H4 (cell line): Measurements from ENCODE around the gene OR52H1. TPM values are rescaled to one million over a fixed set of nuclear protein-coding genes. Genes with fewer than 3 reads are reported as not detected.

Source experiments
- DNase-seq: peaks from one replicate; pipeline ENCODE4 v3.0.0-alpha.2; 2015; ENCODE audit warnings: low spot score
- total RNA-seq: library from RNA; depleted of rRNA; stranded (reverse); fragments of >200 nt; shearing (Covaris generic); gene quantifications from 2 replicates; pipeline ENCODE4 v1.2.3, GENCODE V29; 2014; rRNA removed

The OR52H1 gene
- total RNA-seq, 1 experiment from 2014 or later, result not detected

DNA sequence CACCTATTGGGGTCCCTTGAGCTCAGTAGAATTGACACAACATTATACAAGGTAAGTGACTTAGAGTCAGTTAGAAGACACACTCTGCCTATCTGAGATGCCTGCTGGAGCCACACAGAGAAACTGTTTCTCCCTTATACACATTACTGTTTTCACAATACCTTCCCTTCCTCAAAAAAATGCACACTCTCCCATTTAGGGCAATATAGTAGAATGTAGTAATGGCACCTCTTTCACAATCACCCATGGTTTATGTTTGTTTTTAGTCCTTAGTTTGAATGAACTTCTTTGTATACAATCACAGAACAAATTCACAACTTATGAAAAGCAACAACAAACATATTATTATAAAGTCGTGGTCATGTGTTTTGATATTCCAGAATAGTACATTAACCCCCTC lies 14.3 kb downstream of the OR52H1 start:
- no peak for DNase-seq

DNA sequence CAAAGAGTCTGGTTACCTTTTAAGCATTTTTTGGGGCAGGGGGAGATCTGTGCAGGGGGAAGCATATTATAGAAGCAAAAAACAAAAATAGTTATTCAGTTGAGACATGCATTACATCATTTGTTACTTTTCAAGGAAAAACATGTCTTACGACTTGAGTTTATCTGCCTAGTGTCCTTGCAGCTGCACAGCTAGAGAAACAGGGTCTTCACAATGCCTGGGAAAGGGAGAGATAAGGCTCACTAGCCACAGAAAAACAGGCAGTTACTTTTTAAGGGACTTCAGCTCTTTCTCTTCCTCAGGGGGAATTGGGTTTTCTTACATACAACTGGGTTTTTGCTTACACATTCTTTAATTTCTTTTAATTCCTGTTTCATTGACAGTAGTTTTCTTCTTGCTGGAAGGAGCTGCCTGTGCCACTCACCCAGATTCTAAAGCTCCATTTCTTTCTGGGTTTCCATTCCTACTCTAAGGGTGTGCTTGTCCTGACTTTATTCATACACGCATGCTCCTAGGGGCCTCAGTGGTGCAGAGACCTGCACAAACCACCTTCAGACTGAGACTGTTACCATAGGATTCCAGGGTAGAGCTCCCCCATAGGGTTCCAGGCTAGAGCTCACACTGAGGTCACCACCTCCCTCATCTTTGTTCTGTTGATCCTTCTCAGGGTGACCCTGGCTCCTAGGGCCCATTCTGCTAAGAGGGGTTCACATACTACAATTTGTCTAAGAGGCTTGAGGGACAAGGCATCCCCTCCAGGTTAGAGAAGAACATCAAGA lies 17.1 kb downstream of the OR52H1 start:
- DNase-seq, result no peak

DNA sequence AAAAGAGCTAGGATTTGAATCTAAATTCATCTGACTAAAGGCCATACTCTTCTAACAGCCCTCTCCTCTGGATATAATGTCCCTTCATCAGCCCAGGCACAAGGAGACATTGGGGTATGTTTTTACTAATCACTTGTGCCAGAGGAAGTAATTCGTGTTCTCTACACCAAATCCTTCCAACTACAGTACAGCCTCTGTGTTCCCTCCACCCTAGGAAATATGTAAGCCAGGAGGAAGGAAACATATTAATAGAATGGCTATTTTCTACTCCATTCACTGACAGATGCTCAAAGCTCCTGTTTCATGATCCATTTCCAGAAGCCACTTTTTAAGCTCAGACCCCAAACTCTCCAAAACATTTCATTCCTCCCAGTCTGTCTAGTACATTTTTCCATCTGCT lies 19.8 kb downstream of the OR52H1 start:
- DNase-seq, result no peak

DNA sequence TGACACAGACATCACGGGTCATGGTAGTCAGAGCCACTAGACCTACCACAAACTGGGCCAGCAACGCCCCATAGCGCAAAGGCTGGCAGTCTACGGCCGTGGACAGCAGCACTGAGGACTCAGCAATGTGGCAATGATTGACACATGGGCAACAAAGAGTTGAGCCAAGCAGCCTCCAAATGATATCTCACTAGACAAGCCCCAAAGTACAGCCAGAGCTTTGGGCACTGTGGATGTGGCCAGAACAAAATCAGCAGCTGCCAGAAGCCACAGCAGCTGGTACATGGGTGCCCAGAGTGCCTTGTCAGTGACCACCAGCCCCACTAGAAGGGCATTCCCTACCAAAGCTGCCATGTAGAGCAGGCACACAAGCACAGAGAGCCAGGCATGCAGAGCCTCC lies 20.6 kb downstream of the OR52H1 start:
- DNase-seq, result no peak

DNA sequence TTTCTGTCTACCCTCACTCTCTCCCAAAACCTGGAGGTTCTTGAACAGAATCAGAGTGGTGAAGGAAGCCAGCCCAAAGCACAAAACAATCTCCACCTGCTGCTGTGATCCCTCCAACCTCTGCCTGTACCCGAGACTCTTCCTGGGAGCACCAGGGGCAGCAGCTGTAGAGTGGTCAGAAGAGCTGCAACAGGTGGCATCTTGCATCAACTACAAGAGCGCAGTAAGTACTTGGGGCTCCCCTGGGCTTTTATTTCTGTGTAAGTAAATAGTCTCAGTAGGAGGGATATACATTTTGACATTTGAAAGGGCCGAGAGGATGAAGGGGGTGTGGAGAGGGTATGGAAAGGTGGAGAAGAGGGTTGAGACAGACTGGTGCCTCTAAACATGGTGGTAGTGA lies 23.6 kb downstream of the OR52H1 start:
- DNase-seq, result no peak

DNA sequence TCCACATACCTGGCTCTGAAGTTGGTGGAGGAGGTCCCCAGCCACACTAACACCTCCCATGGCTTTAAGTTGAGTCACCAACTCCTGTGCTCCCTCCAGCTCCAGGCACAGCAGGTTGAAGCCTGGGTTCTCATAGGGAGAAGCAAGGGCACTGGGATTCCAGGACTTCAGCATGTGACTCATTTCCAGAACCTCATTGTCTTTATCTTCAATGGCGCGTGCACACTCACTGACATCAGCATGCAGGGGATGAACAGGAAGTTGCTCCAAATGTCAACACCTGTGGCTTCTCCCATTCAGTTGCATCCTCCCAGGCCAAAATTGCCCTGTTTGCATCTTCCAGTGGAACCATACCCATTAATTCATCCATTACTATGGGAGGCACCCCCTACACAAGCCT lies 26.0 kb downstream of the OR52H1 start:
- no peak for DNase-seq

DNA sequence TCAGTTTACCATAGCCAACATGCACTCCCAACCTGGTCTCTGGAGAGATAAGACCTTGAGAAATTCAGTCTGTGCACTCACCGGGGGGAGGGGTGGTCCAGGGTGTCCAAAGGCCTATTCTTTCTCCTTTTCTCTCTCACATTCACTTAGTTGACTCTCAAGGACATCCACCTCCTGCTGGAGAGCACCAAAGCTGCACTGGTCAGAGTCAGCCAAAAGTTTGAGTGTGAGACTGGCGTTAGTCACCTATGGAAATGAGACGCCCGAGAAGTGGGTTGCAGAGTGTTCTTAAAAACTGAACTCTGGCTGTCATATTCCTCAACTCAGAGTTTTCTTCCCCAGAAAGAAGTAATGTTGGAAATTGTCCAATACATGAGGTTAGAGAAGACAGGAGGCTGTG lies 26.8 kb downstream of the OR52H1 start:
- no peak for DNase-seq

DNA sequence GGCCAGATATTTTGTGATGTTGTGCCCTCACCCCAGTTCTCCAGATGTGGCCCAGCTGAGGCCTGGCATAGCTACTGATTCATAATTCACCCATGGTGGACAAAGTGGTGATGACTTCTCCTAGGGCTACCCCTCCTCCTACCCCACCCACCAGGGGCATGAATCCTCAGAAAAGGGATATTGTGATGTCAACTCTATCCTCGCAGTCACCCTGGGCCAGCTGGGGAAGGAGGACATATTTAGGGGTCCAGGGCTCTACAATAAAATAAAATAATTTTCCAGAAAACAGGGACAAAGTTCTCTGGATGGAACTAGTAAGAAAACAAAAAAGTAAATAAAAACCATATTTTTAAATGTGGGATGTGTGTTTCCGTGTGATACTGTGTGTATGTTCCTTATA lies 31.7 kb downstream of the OR52H1 start, which contains the start of gene UBQLNL:
UBQLNL (minus strand) TSS at position 101 of the 400 bp plus-strand sequence. CDS start 258 bp downstream, outside the sequence.
- DNase-seq, result no peak

DNA sequence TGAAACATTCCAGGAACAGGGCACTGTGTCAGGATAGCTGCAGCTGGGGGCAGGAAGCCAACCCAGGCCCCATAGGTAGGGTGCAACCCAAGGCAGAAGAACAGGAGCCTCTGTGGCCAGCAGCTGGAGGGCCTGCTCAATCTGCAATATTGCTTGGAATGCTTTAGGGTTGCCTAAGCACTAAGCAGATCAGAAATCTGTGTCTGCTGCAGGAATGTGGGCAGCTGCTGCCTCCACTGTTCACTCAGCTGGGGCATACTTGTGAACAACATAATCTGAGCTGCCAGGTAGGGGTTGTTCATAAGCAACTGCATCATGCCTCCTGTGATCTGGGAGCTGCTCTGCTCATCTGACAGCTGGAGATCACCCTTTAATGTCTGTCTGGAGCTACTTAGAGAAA lies 33.5 kb downstream of the OR52H1 start:
- no peak for DNase-seq

DNA sequence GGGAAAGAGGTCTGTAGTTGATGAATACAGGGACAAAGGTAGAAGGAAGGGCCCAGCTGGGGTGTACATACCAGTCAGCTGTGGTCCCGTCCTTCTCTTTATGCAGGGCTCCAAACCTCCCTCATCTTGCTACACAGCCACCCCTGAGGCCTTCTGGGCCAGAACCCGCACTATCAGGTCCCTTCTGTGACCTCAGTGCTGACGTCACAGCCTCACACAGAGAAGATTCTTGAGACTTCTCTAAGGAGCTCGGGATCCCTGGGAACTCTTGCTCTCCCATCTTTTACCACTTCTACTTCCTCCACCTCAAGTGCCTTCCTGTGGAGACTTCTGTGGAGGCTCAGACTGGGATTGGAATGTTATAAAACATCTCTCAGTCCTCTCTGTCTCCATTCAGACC lies 38.5 kb downstream of the OR52H1 start, which contains the start of gene UBQLN3:
UBQLN3 (minus strand) TSS at position 155 of the 400 bp plus-strand sequence. CDS start 399 bp downstream, outside the sequence.
- no peak for DNase-seq

DNA sequence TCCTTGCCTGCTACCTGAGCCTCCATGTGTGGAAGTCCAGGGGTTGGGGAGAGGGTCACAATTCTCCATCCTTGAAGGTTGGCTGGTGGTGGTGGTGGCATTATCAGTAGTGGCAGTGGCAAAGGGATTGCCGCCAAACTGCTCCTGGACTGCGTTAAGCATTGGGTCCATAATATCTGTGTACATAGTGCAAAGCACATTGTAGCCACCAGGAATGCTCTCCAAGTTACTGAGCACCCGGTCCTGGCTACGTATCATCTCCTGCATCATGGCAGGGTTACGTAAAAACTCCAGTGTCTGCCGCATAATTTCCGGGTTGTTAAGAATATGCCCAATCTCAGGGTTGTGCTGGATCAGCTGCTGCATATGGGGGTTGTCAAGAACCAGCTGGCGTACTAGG lies 39.7 kb downstream of the OR52H1 start:
- no peak for DNase-seq

DNA sequence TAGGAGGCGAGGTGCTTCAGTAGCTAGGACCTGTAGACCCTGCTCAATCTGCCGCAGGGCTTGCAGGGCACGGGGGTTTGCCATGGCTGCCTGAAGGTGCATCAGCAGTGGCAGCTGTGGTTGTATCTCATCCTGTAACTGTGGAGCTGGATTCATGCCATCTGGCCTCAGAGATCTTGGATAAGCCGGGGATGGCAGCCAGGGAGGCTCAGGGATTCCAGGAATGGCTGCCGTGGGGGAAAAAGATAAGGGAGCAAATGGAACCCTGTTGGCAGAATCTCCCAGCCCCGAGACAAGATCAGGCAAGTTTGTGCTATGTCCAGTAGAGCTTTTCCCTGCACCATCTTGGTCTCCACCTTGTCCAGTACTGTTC lies 40.4 kb downstream of the OR52H1 start:
- DNase-seq, result no peak

DNA sequence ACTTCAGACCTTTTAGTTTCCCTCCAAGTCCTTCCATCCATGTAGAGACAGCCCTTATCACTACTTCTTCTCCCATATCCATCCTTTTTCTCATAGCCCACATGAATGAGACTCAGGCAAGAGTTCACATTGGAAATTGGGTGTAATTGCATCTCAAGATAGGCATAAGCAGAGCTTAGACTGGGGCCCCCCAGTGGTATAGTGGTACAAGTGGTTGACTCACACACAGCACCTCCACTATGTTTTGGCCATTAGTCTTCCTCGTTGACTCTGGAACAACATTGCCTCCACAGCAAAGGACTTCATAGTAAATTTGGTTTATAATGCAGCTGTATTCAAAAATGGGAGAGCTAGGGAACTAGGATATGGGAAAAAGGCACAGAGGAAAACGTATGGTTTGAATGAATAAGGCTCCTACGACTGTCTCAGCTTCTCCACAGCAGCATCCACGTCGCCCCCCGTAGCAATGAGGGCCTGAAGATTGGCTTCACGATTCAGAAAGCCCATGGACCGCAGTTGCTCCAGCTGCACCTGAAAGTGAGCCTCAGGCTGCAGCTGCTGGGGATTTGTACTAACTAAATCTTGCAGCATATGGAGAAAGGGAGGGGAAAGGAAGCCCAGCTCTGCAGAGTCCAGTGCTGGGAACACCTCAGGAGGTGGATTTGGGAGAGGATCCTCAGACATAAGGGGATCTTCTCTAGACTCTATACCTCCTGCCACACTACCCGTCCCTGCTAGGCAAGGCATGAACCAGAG lies 41.0 kb downstream of the OR52H1 start:
- DNase-seq, result no peak

DNA sequence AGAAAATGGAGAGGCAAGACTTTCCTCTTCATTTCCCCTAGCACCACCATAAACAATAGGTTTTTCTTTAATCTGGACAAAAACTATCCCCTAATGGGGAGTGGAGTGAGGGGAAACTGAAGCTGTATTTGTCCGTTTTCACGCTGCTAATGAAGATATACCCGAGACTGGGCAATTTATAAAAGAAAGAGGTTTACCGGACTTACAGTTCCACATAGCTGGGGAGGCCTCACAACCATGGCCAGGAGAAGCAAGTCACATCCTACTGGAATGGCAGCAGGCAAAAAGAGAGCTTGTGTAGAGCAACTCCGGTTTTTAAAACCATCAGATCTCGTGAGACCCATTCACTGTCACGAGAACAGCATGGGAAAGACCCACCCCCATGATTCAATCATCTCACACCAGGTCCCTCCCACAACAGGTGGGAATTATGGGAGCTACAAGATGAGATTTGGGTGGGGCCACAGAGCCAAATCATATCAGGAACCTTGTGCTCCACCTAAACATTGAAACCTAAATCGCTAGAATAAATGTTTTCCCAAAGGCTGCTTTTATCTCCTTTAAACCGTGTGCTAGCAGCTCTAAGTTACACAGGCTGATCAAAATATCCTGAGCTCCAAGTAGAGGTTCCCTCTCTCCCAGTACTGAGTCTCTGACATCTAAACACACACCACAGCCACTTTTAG lies 42.8 kb downstream of the OR52H1 start:
- DNase-seq, result peak; percentile 39

DNA sequence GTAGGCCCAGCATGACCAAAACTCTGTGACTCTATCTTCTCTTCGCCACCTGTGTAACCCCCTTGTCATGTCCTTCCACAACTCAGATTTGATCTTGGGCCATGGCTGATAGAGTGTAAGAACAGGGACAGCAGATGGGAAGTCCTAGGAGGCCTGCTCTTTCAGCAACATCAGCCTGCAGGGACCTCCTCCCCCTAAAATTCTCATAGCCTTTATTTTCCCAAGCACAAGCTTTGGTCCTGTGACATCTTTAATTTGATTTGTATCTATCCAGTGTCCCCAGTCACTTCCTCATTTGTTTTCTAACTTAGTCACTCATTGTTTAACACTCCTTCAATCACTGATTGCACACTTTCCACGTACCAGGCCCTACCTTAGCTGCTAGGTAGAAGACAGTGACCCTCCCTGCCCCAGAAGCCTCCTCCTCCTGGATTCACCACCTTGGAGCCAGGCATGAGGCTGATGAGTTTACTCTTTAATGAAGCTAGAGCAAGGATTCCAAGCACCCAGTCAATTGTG lies 43.9 kb downstream of the OR52H1 start:
- DNase-seq, result no peak

DNA sequence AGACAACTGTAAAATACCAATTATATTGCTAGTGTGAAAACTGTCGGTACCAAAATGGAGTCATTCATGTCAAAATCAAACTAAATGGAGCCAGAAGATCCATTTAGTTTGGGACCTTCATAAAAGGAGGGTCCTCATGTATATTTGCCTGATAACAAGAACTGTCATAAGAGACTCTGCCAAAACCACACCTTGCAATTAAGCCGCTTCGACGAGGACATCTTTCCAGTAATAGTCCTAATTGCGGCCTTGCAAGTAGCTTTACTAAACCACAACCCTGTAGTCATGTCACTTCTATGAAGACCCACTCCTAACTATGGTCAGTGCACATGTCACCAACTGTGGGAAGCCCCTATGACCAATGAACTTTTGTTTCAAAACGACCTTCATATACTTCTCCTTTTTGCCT lies 47.9 kb downstream of the OR52H1 start:
- no peak for DNase-seq

DNA sequence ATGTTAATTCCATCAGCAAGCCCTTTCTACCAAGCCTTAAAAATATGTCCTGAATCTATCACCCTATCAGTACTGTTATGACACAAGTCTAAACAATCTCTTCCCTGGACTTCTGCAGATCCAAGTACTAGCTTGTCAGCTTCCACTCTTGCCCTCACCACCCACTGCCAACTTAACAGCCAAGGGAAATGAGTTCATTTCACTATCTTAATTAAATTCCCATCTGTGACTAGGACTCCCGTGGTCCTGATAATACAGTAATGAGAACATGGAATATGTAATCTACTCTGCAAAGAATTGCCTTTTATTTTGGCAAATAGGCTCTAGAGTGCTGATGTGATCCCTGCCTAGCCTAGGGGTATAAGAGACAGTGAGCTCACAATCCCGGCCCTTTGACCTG lies 48.7 kb downstream of the OR52H1 start:
- no peak for DNase-seq

Other genes with a start within 250 kb of the OR52H1 start
- 1.1 and 6.9 TPM in 2 replicates for gene OR51B4, start 246.6 kb downstream of the OR52H1 start, total RNA-seq
- gene OR51B2, start 224.2 kb downstream of the OR52H1 start, total RNA-seq, result not detected in 2 replicates
- gene OR51B5, start 205.0 kb downstream of the OR52H1 start, total RNA-seq, result 28.2 and 31.4 TPM in 2 replicates
- not detected in 2 replicates for gene OR51B6, start 197.0 kb downstream of the OR52H1 start, total RNA-seq
- not detected in 2 replicates for gene OR51M1, start 164.7 kb downstream of the OR52H1 start, total RNA-seq
- not detected in 2 replicates for gene OR51Q1, start 126.4 kb downstream of the OR52H1 start, total RNA-seq
- gene OR51I1, start 107.0 kb downstream of the OR52H1 start, total RNA-seq, result 0.45 TPM in 1 of 2 replicates, not detected in the other
- not detected in 2 replicates for gene OR51I2, start 99.2 kb downstream of the OR52H1 start, total RNA-seq
- gene OR52D1, start 59.9 kb downstream of the OR52H1 start, total RNA-seq, result not detected in 2 replicates
- gene UBQLN3, start 38.6 kb downstream of the OR52H1 start, total RNA-seq, result not detected in 2 replicates
- gene UBQLNL, start 31.8 kb downstream of the OR52H1 start, total RNA-seq, result not detected in 2 replicates
- not detected in 2 replicates for gene OR52B6, start 32.3 kb upstream of the OR52H1 start, total RNA-seq
- gene TRIM6, start 48.1 kb upstream of the OR52H1 start, total RNA-seq, result 6.4 and 11.2 TPM in 2 replicates
- 14.4 and 19.1 TPM in 2 replicates for gene TRIM34, start 76.5 kb upstream of the OR52H1 start, total RNA-seq
- gene TRIM5, start 136.5 kb upstream of the OR52H1 start, total RNA-seq, result 36.5 and 38.1 TPM in 2 replicates
- 62.8 and 69.6 TPM in 2 replicates for gene TRIM22, start 141.2 kb upstream of the OR52H1 start, total RNA-seq
- not detected in 2 replicates for gene OR56B1, start 187.9 kb upstream of the OR52H1 start, total RNA-seq
- gene OR52N4, start 205.7 kb upstream of the OR52H1 start, total RNA-seq, result not detected in 2 replicates
- not detected in 2 replicates for gene OR52N5, start 234.8 kb upstream of the OR52H1 start, total RNA-seq
- gene OR52N1, start 242.7 kb upstream of the OR52H1 start, total RNA-seq, result not detected in 2 replicates